IMR-90 (cell line): Measurements from ENCODE around the gene UTP4. TPM values are rescaled to one million over a fixed set of nuclear protein-coding genes. Genes with fewer than 3 reads are reported as not detected.

Experiments used
- ATAC-seq: fragments of 200-7000 bp; cut with Tn5 transposase; 2 replicates; pipeline ENCODE4 v1.9.1; 2020; ENCODE audit warnings: low read depth, mild to moderate bottlenecking, moderate library complexity
- BruUV-seq: library from RNA; stranded (reverse); fragments of 400-500 nt; replicated peaks from 2 replicates; lab custom pipeline; 2021; lab: Mats Ljungman, UMichigan
- CTCF ChIA-PET: fragments of 300-600 bp; formaldehyde crosslinking; extraction: SDS; loops from one replicate; lab custom pipeline; 2021; ENCODE audit warnings: antibody characterized with exemption; lab: Yijun Ruan, JAX
- POLR2A ChIA-PET: fragments of 300-600 bp; sonication (Branson Sonifier 250); formaldehyde crosslinking; loops from one replicate; lab custom pipeline; 2022; ENCODE audit warnings: antibody characterized with exemption; ENCODE audit not compliant: unreplicated experiment; lab: Charles Lee
- DNase-seq: peaks from one replicate; pipeline ENCODE4 v3.0.0; 2013
- H2AFZ ChIP-seq: replicated peaks from 2 replicates; pipeline ENCODE3; 2013; ENCODE audit warnings: low read length, mild to moderate bottlenecking; ENCODE audit not compliant: poor library complexity
- H2AK5ac ChIP-seq: 2 replicates; pipeline ENCODE4 v1.6.1; 2013; ENCODE audit warnings: low read depth, low read length, inconsistent platforms
- H2AK9ac ChIP-seq: replicated peaks from 2 replicates; pipeline ENCODE3; 2013; ENCODE audit warnings: mild to moderate bottlenecking, low read depth, low read length, moderate library complexity; ENCODE audit not compliant: poor library complexity
- H2BK120ac ChIP-seq: 2 replicates; pipeline ENCODE4 v1.6.1; 2013; ENCODE audit warnings: low read depth, low read length, inconsistent platforms
- H2BK15ac ChIP-seq: 3 replicates; pipeline ENCODE4 v1.6.1; 2013; ENCODE audit warnings: low read depth, low read length, inconsistent platforms
- H2BK20ac ChIP-seq: 2 replicates; pipeline ENCODE4 v1.6.1; 2013; ENCODE audit warnings: low read depth, mild to moderate bottlenecking, inconsistent platforms, low read length, moderate library complexity
- H2BK5ac ChIP-seq: 2 replicates; pipeline ENCODE4 v1.6.1; 2013; ENCODE audit warnings: mild to moderate bottlenecking, low read depth, low read length, inconsistent platforms; ENCODE audit not compliant: poor library complexity, severe bottlenecking
- H3K14ac ChIP-seq: replicated peaks from 2 replicates; pipeline ENCODE4 v1.6.1; 2013; ENCODE audit warnings: low read depth, low read length, inconsistent platforms
- H3K18ac ChIP-seq: 2 replicates; pipeline ENCODE4 v1.6.1; 2013; ENCODE audit warnings: low read depth, low read length, control low read depth
- H3K23ac ChIP-seq: 2 replicates; pipeline ENCODE4 v1.6.1; 2013; ENCODE audit warnings: low read depth, low read length, inconsistent platforms
- H3K27ac ChIP-seq: 2 replicates; pipeline ENCODE4 v1.5.1; 2013; ENCODE audit warnings: mild to moderate bottlenecking, control low read depth, low read length; ENCODE audit not compliant: insufficient read depth
- H3K27me3 ChIP-seq: 2 replicates; pipeline ENCODE4 v1.6.1; 2013; ENCODE audit warnings: low read length; ENCODE audit not compliant: control insufficient read depth, insufficient read depth
- H3K36me3 ChIP-seq: 2 replicates; pipeline ENCODE4 v1.6.1; 2013; ENCODE audit warnings: low read length, mixed read lengths; ENCODE audit not compliant: control insufficient read depth, insufficient read depth
- H3K4ac ChIP-seq: 2 replicates; pipeline ENCODE4 v1.6.1; 2013; ENCODE audit warnings: low read depth, low read length, inconsistent platforms
- H3K4me1 ChIP-seq: 2 replicates; pipeline ENCODE4 v1.6.1; 2013; ENCODE audit warnings: low read length, mixed read lengths; ENCODE audit not compliant: control insufficient read depth, insufficient read depth
- H3K4me2 ChIP-seq: 2 replicates; pipeline ENCODE4 v1.6.1; 2013; ENCODE audit warnings: low read depth, mild to moderate bottlenecking, control low read depth, low read length, moderate library complexity
- H3K4me3 ChIP-seq: 2 replicates; pipeline ENCODE4 v1.5.1; 2013; ENCODE audit warnings: low read depth, mild to moderate bottlenecking, control low read depth, low read length, moderate library complexity; ENCODE audit not compliant: insufficient read depth
- H3K56ac ChIP-seq: 2 replicates; pipeline ENCODE4 v1.6.1; 2013; ENCODE audit warnings: low read length, inconsistent platforms; ENCODE audit not compliant: insufficient read depth; ENCODE audit errors: extremely low read depth
- H3K79me1 ChIP-seq, 2 experiments: 2 replicates each; pipeline ENCODE4 v1.6.1; 2013; ENCODE audit warnings: low read length in 2 of 2, inconsistent platforms in 1 of 2, low read depth in 1 of 2
- H3K9ac ChIP-seq: 2 replicates; pipeline ENCODE4 v1.6.1; 2013; ENCODE audit warnings: low read depth, low read length, control low read depth
- H3K9me1 ChIP-seq: 2 replicates; pipeline ENCODE4 v1.6.1; 2013; ENCODE audit warnings: low read length, inconsistent platforms; ENCODE audit not compliant: insufficient read depth
- H3K9me3 ChIP-seq: 2 replicates; pipeline ENCODE4 v1.6.1; 2013; ENCODE audit warnings: low read length; ENCODE audit not compliant: control insufficient read depth, insufficient read depth
- H4K20me1 ChIP-seq: 2 replicates; pipeline ENCODE4 v1.6.1; 2013; ENCODE audit warnings: low read length, inconsistent platforms; ENCODE audit not compliant: insufficient read depth
- H4K5ac ChIP-seq: 2 replicates; pipeline ENCODE4 v1.6.1; 2013; ENCODE audit warnings: mild to moderate bottlenecking, low read depth, low read length, control low read depth
- H4K8ac ChIP-seq, 2 experiments: 2 replicates each; pipeline ENCODE4 v1.6.1; 2013; ENCODE audit warnings: low read depth in 2 of 2, low read length in 2 of 2, control low read depth in 1 of 2, inconsistent platforms in 1 of 2
- H4K91ac ChIP-seq: 2 replicates; pipeline ENCODE4 v1.6.1; 2013; ENCODE audit warnings: low read depth, low read length, inconsistent platforms; ENCODE audit not compliant: insufficient read depth
- BHLHE40 ChIP-seq: fragments of 150-350 bp; IDR thresholded peaks from 2 replicates; pipeline ENCODE4 v1.6.1; 2016; ENCODE audit warnings: mild to moderate bottlenecking, low read depth, low read length
- FOS ChIP-seq: fragments of 150-350 bp; IDR thresholded peaks from 2 replicates; pipeline ENCODE4 v1.6.1; 2016; ENCODE audit warnings: low read depth, low read length
- MAZ ChIP-seq: IDR thresholded peaks from 2 replicates; pipeline ENCODE4 v1.6.1; 2012; ENCODE audit warnings: low read depth, mild to moderate bottlenecking, low read length, improper control_type of control experiment, moderate library complexity, borderline replicate concordance
- MXI1 ChIP-seq: IDR thresholded peaks from 2 replicates; pipeline ENCODE4 v1.6.1; 2012; ENCODE audit warnings: low read depth, mild to moderate bottlenecking, low read length, moderate library complexity, borderline replicate concordance
- WGBS, 2 experiments: methylation state at CpG; one replicate each; pipeline versions ENCODE4 v1.1.5 to v1.1.7; 2013; ENCODE audit warnings: missing lambda C conversion rate in 2 of 2; ENCODE audit not compliant: insufficient read length in 1 of 2; ENCODE audit errors: extremely low coverage in 2 of 2; 5-methylcytosine and 5-hydroxymethylcytosine counted together
- dilution Hi-C: fragments of 300-500 bp; cut with HindIII; formaldehyde crosslinking; loops from one replicate; pipeline ENCODE4 v1.14.3; 2018; ENCODE audit warnings: low sequenced_read_pairs; ENCODE audit not compliant: unreplicated experiment
- in situ Hi-C: fragments of 300-500 bp; cut with MboI; formaldehyde crosslinking; loops from 3 replicates; pipeline ENCODE4 v1.14.3; 2019; ENCODE audit warnings: low sequenced_read_pairs, inconsistent platforms, mixed read lengths
- intact Hi-C: fragments of 100-400 bp; cut with micrococcal nuclease; formaldehyde crosslinking; loops from 2 replicates; pipeline ENCODE4 v1.10.0; 2022
- polyA plus RNA-seq, 3 experiments: library from polyadenylated mRNA; depleted of rRNA; stranded (reverse); fragments of >200 nt; gene quantifications; 2 replicates each; pipeline ENCODE4 v1.2.3, GENCODE V29; 2012; ENCODE audit warnings: low replicate concordance in 1 of 3
- total RNA-seq: library from RNA; depleted of rRNA; stranded (reverse); fragments of >200 nt; gene quantifications from 2 replicates; pipeline ENCODE4 v1.2.3, GENCODE V29; 2012

The UTP4 gene
- total and polyA plus RNA-seq, 2 of the 4 experiments (the other 2 are of a cell fraction), result 32.1 to 61.8 TPM

GRCh38 chr16:69188236-69188549 is 55.7 kb downstream of the UTP4 start:
- Histone ChIP-seq H3K9me3 (no peaks in the 10 kb centered on the region), H3K36me3 (0 out of 2 replicates have a peak, but pooled peaks cover 2% of the 10 kb centered on the region), H2BK15ac (peak overlapping the region; percentile 59; the same call in 2 of the 3 replicates), H4K8ac (peak overlapping the region in 1 of 2 experiments; percentile 80; a peak in 2 of 4 replicates), H3K79me1 (peaks cover 3 to 51% of the 10 kb centered on the region in 2 experiments), H3K18ac (peak overlapping the region; percentile 22), H3K14ac (peak overlapping the region; percentile 99), H3K9me1 (peaks cover 10% of the 10 kb centered on the region), H2AK9ac (peak overlapping the region; percentile 92), H3K4me1 (peaks cover 18% of the 10 kb centered on the region), H2AK5ac (peak overlapping the region; percentile 60; the same call in 1 of the 2 replicates), H4K5ac (peak overlapping the region; percentile 4; the same call in 1 of the 2 replicates), H3K23ac (peak overlapping the region; percentile 99), H3K56ac (peak overlapping the region; percentile 71), H3K9ac (peak overlapping the region; percentile 80), H2BK5ac (peak overlapping the region; percentile 94), H3K4me3 (peak overlapping the region; percentile 83), H4K20me1 (peaks cover 23% of the 10 kb centered on the region; the same call in 1 of the 2 replicates), H3K4ac (peak overlapping the region; percentile 91), H4K91ac (peak overlapping the region; percentile 78), H2AFZ (no peak overlapping the region), H3K27ac (peak overlapping the region; percentile 98), H2BK20ac (peak overlapping the region; percentile 54; the same call in 1 of the 2 replicates), H3K27me3 (no peaks in the 10 kb centered on the region), H2BK120ac (peak overlapping the region; percentile 91), H3K4me2 (peak overlapping the region; percentile 83)
- dilution Hi-C loops, result no loop called here
- POLR2A ChIA-PET, result interaction anchor here (0.5 to 1.3 kb wide), 4 partner anchors 10 to 55 kb away, joined by 3 read pairs; no protein-coding TSS in a partner anchor
- ATAC-seq (no peak), DNase-seq (no peak)
- CTCF ChIA-PET, result interaction anchor here (0.5 to 0.7 kb wide), 5 partner anchors 14 to 736 kb away, joined by 3 to 7 read pairs (median 5); no protein-coding TSS in a partner anchor
- BruUV-seq, result TSS peak; percentile 89
- peak; percentile 46; the same call in 1 of the 2 replicates for TF ChIP-seq BHLHE40
- no peak for TF ChIP-seq FOS
- peak; percentile 56; the same call in 1 of the 2 replicates for TF ChIP-seq MXI1
- no peak for TF ChIP-seq MAZ
- in situ Hi-C loops, result loop anchor here (5.0 kb wide), 1 partner anchor 89 kb away; no protein-coding TSS in a partner anchor
- intact Hi-C loops, result loop anchor here (1.0 kb wide), 1 partner anchor 99 kb away; no protein-coding TSS in a partner anchor
- WGBS, 2 experiments, result no CpG with 5 or more reads among the region's 5 CpGs
